Embryonic facial prominence (tissue), 1 donor: ENCODE measurements around the gene SIK1.
"Not testable (repeated sequence)": the region's sequence is repeated elsewhere in the genome, so short reads cannot be mapped to it uniquely, and the experiment has no call there.

Experiments
- DNase-seq: peaks from one replicate; pipeline ENCODE4 v3.0.0-alpha.2; 2016; ENCODE audit errors: extremely low spot score

SIK1 gene

GRCh38 chr21:43426404-43427241 lies at the start of gene SIK1:
Gene SIK1 (minus strand): TSS chr21:43427131. CDS start chr21:43426178, 953 bp downstream.
- not testable (repeated sequence) for DNase-seq

GRCh38 chr21:43471597-43472242 lies 44.8 kb upstream of the SIK1 start:
- DNase-seq: not testable (repeated sequence)

DNA sequence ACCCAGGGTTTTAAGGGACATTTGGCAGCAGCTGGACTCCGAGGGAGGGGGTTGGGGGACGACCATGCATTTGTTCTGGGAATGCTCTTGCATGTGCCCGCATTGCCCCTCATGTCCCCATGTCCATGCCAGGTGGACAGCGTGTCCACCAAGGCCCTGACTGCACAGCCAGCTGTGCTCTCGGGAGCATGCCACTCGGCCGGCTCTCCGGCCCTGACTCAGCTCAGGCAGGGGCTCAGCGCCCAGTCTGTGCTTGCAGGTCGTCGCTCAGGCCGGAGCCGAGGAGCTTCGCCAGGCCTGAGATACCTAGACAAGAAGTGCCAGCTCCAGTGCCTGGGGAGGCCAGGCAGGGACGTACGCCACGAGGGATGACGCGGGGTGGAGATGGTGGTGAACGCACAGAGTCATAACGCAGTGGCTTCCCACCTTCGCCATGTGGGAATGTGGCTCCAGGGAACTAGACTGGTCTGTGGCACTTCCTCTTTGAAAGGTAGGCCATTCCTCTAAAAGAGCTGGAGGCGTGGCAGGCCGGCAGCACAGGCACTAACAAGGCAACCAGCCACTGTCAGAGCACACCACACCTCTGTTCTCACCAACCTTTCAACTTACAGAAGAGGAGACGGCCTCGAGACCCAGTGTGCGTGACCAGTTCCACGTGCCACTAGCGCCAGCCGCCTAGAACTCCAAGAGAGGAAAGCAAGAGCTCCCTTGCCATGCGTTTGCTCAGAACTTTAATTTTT lies 43.0 kb upstream of the SIK1 start:
- not testable (repeated sequence) for DNase-seq

DNA sequence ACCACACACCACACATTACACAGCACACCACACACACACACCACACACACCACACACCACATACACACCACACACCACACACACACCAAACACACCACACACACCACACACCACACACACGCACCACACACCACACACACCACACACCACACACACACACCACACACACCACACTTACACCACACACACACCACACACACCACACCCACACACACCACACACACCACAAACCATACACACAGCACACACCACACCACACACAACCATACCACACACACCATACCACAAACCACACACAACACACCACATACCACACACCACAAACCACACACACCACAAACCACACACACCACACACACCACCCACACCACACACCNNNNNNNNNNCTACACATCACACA lies 40.9 kb upstream of the SIK1 start:
- no peak for DNase-seq

DNA sequence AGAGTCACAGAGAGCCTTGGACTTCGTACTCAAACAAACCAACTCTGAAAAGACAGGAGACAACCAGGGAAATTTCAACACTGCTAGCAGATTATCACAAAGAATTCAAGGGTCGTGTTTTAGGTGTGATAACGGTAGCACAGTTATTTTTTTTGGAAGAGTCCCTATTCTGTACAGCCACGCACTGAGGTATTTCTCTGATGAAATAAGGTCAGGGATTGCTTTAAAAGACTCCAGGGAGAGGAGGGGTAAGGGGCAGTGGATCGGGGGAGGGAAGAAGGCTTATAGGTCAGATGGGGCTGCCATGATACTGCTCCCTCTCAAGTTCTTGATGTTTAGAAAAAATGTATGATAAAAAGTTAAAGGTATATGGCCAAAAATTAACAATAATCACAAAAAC lies 38.2 kb upstream of the SIK1 start:
- not testable (repeated sequence) for DNase-seq

- DNase-seq: not testable (repeated sequence)
Measured at GRCh38 chr21:43463498-43464261, 36.7 kb upstream of the SIK1 start.

- DNase-seq: not testable (repeated sequence)
Measured at GRCh38 chr21:43462932-43463331, 36.0 kb upstream of the SIK1 start.

- not testable (repeated sequence) for DNase-seq
Measured at GRCh38 chr21:43460475-43460874, 33.5 kb upstream of the SIK1 start.

- DNase-seq: not testable (repeated sequence)
Measured at GRCh38 chr21:43458995-43459394, 32.1 kb upstream of the SIK1 start.

- DNase-seq: not testable (repeated sequence)
Measured at GRCh38 chr21:43456616-43457314, 29.8 kb upstream of the SIK1 start.

GRCh38 chr21:43455717-43456116 lies 28.8 kb upstream of the SIK1 start:
- not testable (repeated sequence) for DNase-seq

DNA sequence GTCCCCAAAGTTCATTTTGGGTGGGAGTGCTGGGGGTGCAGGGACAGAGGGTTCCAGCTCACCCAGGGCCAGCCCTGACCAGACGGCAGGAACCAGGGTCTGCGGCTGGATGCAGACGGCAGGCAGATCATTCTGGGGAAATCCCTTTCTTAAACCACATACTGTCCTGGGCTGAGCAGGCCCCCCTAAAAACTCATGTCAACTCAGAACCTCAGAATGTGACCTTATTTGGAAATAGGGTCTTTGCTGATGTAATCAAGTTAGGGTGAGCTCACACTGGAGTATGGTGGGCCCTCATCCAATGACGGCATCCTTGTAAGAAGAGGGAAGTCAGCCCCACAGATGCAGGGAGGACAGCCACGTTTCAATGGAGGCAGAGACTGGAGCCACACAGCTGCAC lies 27.2 kb upstream of the SIK1 start:
- DNase-seq: not testable (repeated sequence)

DNA sequence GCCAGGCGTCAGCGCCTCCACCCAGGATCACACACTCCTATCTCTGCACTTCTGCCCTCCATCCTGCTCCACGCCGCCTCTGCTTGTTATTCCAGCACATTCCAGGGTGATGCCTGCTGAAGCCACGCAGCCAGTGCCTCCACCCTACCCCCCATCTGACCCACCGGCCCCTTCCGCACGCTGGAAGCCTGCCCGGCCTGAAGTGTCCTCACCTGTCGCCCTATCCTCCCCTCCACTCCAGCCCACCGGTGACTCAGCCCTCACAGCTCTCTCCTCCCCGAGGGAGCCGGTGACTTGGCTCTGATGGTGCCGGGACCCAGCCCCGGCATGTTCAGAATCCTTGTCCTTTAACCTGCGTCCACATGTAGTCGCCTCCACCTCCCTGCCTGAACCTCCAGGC lies 24.9 kb upstream of the SIK1 start:
- DNase-seq: not testable (repeated sequence)

DNA sequence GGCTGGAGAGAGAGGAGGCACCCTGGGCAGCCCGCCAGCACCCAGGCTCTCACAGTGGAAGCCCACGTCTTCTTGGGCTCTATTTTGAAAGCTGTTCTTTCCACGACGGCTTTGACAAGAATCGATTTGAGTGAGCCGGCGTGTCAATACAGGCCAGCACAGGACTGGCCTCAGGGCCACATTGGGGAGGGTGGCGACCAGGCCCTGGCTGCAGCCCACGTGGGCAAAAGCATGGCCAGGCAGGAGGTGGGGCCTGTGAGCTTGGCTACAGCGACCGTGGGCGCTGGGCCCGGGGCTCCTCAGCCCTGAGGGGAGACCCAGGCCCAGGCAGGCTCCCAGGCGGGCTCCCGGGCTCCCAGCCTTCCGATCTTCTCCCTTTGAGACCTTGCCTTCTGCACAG lies 23.4 kb upstream of the SIK1 start:
- DNase-seq: not testable (repeated sequence)

DNA sequence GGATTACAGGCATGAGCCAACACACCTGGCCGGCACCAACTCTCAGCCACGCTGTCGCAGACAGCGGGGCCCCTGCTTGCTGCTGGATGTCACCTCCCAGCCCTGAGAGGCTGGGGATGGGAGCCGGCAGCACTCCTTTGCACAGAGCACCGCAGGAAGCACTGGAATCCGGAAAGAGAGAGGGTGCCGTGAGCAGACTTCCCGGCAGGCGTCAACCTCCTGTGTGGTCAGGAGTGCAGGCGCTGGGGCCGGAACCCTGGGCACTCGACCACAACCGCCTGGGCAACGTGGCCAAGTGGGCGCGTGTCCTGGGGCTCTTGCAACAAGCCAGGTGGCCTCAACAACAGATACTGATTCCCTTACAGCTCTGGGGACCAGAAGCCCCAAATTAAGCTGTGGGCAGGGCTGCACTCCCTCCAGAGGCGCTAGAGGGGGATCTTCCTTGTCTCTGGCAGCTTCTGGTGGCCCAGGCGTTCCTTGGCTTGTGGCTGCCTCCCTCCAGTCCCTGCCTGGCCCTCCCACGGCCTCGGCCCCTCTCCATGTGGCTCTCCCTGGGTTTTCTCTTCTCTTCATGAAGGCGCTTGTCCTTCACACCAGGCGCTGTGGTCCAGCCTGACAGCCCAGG lies 20.5 kb upstream of the SIK1 start:
- DNase-seq: not testable (repeated sequence)

- not testable (repeated sequence) for DNase-seq
Measured at GRCh38 chr21:43446277-43446932, 19.5 kb upstream of the SIK1 start.

DNA sequence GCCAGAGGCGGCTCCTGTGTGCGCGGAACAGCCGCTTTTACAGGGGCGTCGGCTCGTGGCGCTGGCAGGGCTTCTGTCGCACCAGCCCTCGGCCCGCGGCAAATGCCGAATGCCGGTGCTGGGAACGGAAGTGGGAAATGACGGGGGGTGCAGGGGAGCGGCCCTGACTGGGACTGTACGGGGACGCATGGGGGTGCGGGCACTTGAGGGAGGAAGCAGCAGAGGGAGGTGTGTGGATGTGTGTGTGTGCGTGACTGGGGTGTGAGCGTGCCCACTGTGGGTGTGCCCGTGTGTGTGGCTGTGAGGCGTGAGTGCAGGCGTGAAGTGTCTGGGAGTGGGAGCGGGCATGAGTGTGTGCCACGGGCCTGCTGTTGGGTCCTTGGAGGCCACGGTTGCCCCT lies 17.6 kb upstream of the SIK1 start:
- not testable (repeated sequence) for DNase-seq

GRCh38 chr21:43442571-43442970 lies 15.6 kb upstream of the SIK1 start:
- DNase-seq: not testable (repeated sequence)

- not testable (repeated sequence) for DNase-seq
Measured at GRCh38 chr21:43440835-43441727, 14.2 kb upstream of the SIK1 start.
